ENCODE measurements around the gene TNIK.

Gene TNIK

DNA sequence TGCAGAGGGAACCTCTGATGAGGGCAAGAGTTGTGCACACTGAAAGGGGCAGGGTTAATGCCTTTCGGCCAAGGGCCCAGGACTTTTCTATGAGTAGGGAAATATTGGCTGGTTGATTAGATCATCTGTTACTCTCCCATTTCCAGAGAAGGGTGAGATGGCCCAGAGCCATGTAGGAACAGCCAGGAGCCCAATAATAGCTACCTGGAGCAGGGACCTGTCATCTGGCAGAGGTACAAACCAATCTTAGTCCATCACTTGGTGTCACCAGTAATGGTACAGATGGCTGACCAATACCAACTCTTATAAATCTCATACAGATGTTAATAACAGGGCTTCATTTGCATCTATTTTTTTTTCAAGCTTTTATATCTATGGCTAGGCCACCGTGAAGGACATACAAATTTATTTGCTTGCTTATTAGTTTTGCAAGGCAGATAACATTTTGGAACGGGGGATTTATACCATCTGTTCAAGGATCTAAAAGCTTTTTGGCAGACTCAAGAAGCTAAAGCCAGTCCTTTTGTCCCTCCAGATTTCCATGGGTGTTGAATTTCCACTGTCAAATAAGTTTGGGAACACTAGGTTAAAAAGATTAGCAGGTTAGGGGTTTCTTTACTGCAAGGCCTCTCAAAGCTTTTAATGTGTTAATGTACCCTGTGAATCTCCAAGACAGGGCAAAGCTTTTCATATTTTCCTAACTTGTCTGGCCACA, 79.3 kb downstream of the TNIK start:
- DNase-seq = no peak
- no peak overlapping the region for H3K4me3 ChIP-seq
- no peaks in the 10 kb centered on the region for H3K9me3 ChIP-seq
- peaks cover 0 to 29% (median 13%) of the 10 kb centered on the region in 4 donors for H3K4me1 ChIP-seq
- intact Hi-C loops (cut with DNase I; ENCODE audit: low total_unique reads) = no loop called here
- TF ChIP-seq, protein P1, sequence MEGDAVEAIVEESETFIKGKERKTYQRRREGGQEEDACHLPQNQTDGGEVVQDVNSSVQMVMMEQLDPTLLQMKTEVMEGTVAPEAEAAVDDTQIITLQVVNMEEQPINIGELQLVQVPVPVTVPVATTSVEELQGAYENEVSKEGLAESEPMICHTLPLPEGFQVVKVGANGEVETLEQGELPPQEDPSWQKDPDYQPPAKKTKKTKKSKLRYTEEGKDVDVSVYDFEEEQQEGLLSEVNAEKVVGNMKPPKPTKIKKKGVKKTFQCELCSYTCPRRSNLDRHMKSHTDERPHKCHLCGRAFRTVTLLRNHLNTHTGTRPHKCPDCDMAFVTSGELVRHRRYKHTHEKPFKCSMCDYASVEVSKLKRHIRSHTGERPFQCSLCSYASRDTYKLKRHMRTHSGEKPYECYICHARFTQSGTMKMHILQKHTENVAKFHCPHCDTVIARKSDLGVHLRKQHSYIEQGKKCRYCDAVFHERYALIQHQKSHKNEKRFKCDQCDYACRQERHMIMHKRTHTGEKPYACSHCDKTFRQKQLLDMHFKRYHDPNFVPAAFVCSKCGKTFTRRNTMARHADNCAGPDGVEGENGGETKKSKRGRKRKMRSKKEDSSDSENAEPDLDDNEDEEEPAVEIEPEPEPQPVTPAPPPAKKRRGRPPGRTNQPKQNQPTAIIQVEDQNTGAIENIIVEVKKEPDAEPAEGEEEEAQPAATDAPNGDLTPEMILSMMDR (IDR thresholded peaks at IDR 0.05) = no peak
- no peak overlapping the region for H3K27ac ChIP-seq
- no peaks in the 10 kb centered on the region for H3K36me3 ChIP-seq
- H3K27me3 ChIP-seq = no peaks in the 10 kb centered on the region

DNA sequence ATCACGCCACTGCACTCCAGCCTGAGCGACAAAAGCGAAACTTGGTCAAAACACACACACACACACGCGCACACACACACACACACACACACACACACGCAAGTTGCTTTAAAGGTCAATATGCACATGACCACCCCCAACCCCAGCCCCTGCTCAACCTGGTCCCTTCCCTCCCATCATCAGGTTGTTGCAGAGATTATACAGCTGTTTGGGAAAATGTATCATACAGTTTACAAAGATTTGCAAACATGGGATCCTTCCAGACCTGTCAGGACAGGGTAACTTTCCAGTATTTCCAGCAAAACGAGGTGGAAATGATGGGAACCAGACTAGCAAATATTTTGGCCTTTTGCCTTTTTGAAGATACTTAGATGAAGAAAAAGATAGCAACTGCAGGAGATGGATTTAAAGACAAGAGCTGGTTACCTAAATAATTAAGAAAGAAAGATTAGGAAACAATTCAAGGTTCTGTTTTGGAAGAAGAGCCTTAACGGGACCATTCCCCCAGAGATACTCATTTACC, 80.2 kb downstream of the TNIK start:
- no peaks in the 10 kb centered on the region for H3K9me3 ChIP-seq
- H3K4me3 ChIP-seq = no peak overlapping the region
- H3K27me3 ChIP-seq = no peaks in the 10 kb centered on the region
- intact Hi-C loops (cut with DNase I; ENCODE audit: low total_unique reads) = no loop called here
- DNase-seq = no peak
- no peaks in the 10 kb centered on the region for H3K36me3 ChIP-seq
- H3K27ac ChIP-seq = no peak overlapping the region
- peaks cover 0 to 30% (median 12%) of the 10 kb centered on the region in 4 donors for H3K4me1 ChIP-seq
- TF ChIP-seq, protein P1 (IDR thresholded peaks at IDR 0.05) = no peak

DNA sequence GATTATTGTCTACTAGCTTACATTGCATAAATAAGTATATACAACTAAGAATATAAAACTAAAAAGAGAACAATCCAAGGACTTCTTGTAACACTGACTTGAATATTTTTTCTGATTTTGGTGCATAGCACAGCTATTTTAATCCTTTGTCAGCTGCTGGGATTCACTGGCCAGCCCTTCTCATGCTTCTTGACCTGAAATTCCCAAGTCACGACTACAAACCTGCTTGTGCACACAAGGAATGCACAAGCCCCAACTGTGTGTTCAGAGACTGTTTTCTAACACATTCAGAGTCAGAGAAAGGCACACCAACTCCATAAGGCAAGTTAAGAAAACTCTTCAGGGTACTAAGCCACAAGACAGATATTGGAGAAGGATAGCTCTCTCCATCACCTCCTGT, 80.9 kb downstream of the TNIK start:
- Histone ChIP-seq H3K9me3 (no peaks in the 10 kb centered on the region), H3K4me3 (no peak overlapping the region), H3K27me3 (no peaks in the 10 kb centered on the region), H3K36me3 (no peaks in the 10 kb centered on the region), H3K4me1 (peaks cover 0 to 23% (median 11%) of the 10 kb centered on the region in 4 donors), H3K27ac (no peak overlapping the region)
- TF ChIP-seq, protein P1 (IDR thresholded peaks at IDR 0.05) = no peak
- intact Hi-C loops (cut with DNase I; ENCODE audit: low total_unique reads) = no loop called here
- DNase-seq = no peak

DNA sequence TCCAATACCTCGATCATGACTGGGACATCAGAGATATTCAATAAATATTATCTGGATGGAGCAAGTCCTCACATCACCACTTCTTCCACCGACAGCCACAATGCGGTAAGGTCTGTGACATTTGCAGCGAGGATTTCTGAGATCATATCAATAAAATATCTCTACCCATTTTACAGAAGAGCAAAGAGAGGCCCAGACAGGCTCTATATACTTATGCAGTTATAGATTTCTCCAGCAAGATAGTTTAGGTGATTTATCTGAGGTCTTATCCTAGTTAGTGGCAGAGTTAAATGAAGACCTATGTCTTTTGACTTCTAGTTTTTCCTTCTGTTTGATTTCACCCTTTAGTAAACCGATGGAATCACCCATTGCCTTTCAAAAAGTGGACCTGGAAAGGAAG, 81.6 kb downstream of the TNIK start:
- H3K27me3 ChIP-seq = no peaks in the 10 kb centered on the region
- no peak overlapping the region for H3K4me3 ChIP-seq
- peaks cover 0 to 16% (median 6%) of the 10 kb centered on the region in 4 donors for H3K4me1 ChIP-seq
- H3K27ac ChIP-seq = no peak overlapping the region
- no peak for DNase-seq
- H3K36me3 ChIP-seq = no peaks in the 10 kb centered on the region
- H3K9me3 ChIP-seq = no peaks in the 10 kb centered on the region
- TF ChIP-seq, protein P1 (IDR thresholded peaks at IDR 0.05) = no peak
- intact Hi-C loops (cut with DNase I; ENCODE audit: low total_unique reads) = no loop called here

DNA sequence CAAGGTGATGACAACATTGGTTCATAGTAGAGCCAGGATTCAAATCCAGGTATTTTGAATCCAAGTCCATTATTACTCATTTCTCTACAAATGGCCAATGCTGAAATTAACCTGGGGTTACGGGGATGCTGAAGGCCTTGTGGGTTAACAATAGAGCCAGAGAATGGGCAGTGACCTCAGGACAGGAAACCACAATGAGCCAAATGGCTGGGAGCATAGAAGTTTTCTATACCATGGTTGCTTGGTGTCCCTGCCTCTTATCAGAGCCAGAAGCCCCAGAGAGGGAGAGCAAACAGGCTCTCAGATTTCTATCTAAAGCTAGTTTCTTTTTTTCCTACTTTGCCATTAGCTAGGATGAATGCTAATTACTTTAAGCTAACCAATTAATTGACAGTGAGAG, 82.3 kb downstream of the TNIK start:
- DNase-seq = no peak
- no peaks in the 10 kb centered on the region for H3K27me3 ChIP-seq
- intact Hi-C loops (cut with DNase I; ENCODE audit: low total_unique reads) = no loop called here
- no peaks in the 10 kb centered on the region for H3K36me3 ChIP-seq
- TF ChIP-seq, protein P1 (IDR thresholded peaks at IDR 0.05) = no peak
- H3K9me3 ChIP-seq = no peaks in the 10 kb centered on the region
- peaks cover 0 to 8% (median 2%) of the 10 kb centered on the region in 4 donors for H3K4me1 ChIP-seq
- no peak overlapping the region for H3K4me3 ChIP-seq
- H3K27ac ChIP-seq = no peak overlapping the region

Measured in tibial artery (tissue), 4 donors.